Spleen (tissue), 11 donors: ENCODE measurements around the gene CEP72. TPM values are rescaled to one million over a fixed set of nuclear protein-coding genes. Genes with fewer than 3 reads are reported as not detected.

ENCODE experiments used
- DNase-seq: peaks from one replicate; pipeline ENCODE4 v3.0.0-alpha.2; 2020
- H3K27ac ChIP-seq, 8 donors: fragments of 200-600 bp; sonication (generic) in 7 of 8; 1 replicate in 4 of 8; 2 replicates in 4 of 8; pipeline versions ENCODE4 v1.5.0 to v1.8.0; 2016 to 2021; ENCODE audit warnings: inconsistent platforms in 4 of 8, mild to moderate bottlenecking in 4 of 8, moderate library complexity in 1 of 8
- H3K27me3 ChIP-seq, 7 donors: fragments of 200-600 bp; sonication (generic) in 6 of 7; replicated peaks in 1 of 7; 1 replicate in 4 of 7; 2 replicates in 3 of 7; pipeline versions ENCODE4 v1.5.0 to v1.8.0; 2016 to 2021; ENCODE audit warnings: inconsistent platforms in 3 of 7, mild to moderate bottlenecking in 1 of 7
- H3K36me3 ChIP-seq, 6 donors: fragments of 200-600 bp; sonication (generic) in 5 of 6; 1 replicate in 4 of 6; 2 replicates in 2 of 6; pipeline versions ENCODE4 v1.5.0 to v1.8.0; 2016 to 2021; ENCODE audit warnings: inconsistent platforms in 2 of 6
- H3K4me1 ChIP-seq, 6 donors: fragments of 200-600 bp; sonication (generic) in 5 of 6; 1 replicate in 3 of 6; 2 replicates in 3 of 6; pipeline versions ENCODE4 v1.5.0 to v1.8.0; 2016 to 2021; ENCODE audit warnings: inconsistent platforms in 3 of 6
- H3K4me3 ChIP-seq, 8 donors: fragments of 200-600 bp; sonication (generic) in 7 of 8; 1 replicate in 4 of 8; 2 replicates in 4 of 8; pipeline versions ENCODE4 v1.5.0 to v1.8.0; 2016 to 2021; ENCODE audit warnings: inconsistent platforms in 4 of 8, mild to moderate bottlenecking in 4 of 8, moderate library complexity in 2 of 8
- H3K9me3 ChIP-seq, 8 donors: fragments of 200-600 bp; sonication (generic) in 7 of 8; 1 replicate in 4 of 8; 2 replicates in 4 of 8; pipeline versions ENCODE4 v1.5.0 to v1.8.0; 2016 to 2021; ENCODE audit warnings: inconsistent platforms in 4 of 8
- CTCF ChIP-seq, 11 experiments: fragments of 200-600 bp in 7 of 11; fragments of 450-650 bp in 4 of 11; sonication (generic) in 4 of 11; IDR thresholded peaks in 8 of 11; conservative IDR thresholded peaks in 3 of 11; 1 replicate in 7 of 11; 2 replicates in 4 of 11; pipeline versions ENCODE4 v1.4.0 to v1.8.0; 2016 to 2021; ENCODE audit warnings: antibody characterized with exemption in 11 of 11, inconsistent platforms in 4 of 11, mild to moderate bottlenecking in 1 of 11
- POLR2A ChIP-seq, 3 donors: fragments of 450-650 bp; IDR thresholded peaks; one replicate each; pipeline ENCODE4 v1.5.1; 2017; ENCODE audit warnings: antibody characterized with exemption in 3 of 3, mild to moderate bottlenecking in 1 of 3
- POLR2AphosphoS5 ChIP-seq, 3 donors: sonication (generic); formaldehyde crosslinking; IDR thresholded peaks; one replicate each; pipeline ENCODE4 v1.5.1; 2017; ENCODE audit warnings: antibody characterized with exemption in 3 of 3
- WGBS, 5 donors: extraction: QIAGEN DNeasy Blood & Tissue Kit in 3 of 5; methylation state at CpG; one replicate each; pipeline versions ENCODE4 v1.1.5 to v1.1.7; 2013 to 2018; 5-methylcytosine and 5-hydroxymethylcytosine counted together
- intact Hi-C: fragments of 100-400 bp; cut with DNase I; formaldehyde crosslinking; loops from one replicate; pipeline ENCODE4 v1.15.0; 2023; ENCODE audit warnings: low total_unique reads
- polyA plus RNA-seq, 3 donors: library from polyadenylated mRNA; stranded (reverse); fragments of 200-250 nt; gene quantifications; one replicate each; pipeline ENCODE4 v1.2.1, GENCODE V29; 2013
- total RNA-seq, 7 donors: library from RNA; depleted of rRNA in 3 of 7; stranded (reverse); fragments of >200 nt in 3 of 7; fragmentation: NEBNext Ultra II Directional in 4 of 7; extraction: Animal tissue kit (Norgen Biotek cat#: 25700) in 4 of 7; gene quantifications; one replicate each; pipeline versions ENCODE4 v1.1.0 to v1.2.1, GENCODE V29; 2016 to 2021
- donor health status: healthy with polysubstance abuse.
- donor health status: DM: no; HTN: no; CAD: no; lungs with moderate emphysema.
- donor health status: DM: no; HTN: no; CAD: no.
- donor health status: Bipolar disorder and iron deficiency.
- donor health status: healthy.
- donor health status: DM: no; HTN: no; CAD: no.
- donor health status: DM: yes; HTN: yes; CAD: no.

Gene CEP72
- total and polyA plus RNA-seq, 10 donors: 2.1 to 13.1 (median 9.0) TPM

GRCh38 chr5:588406-588995, 23.6 kb upstream of the CEP72 start:
- intact Hi-C loops: no loop called here
- DNase-seq: no peak
- Histone ChIP-seq H3K27me3 (peaks cover 0 to 70% (median 15%) of the 10 kb centered on the region in 7 donors), H3K27ac (no peak overlapping the region), H3K9me3 (peaks cover 0 to 9% (median 0%) of the 10 kb centered on the region in 8 donors), H3K4me3 (no peak overlapping the region), H3K4me1 (no peaks in the 10 kb centered on the region), H3K36me3 (no peaks in the 10 kb centered on the region)
- 73 to 82% (median 77%) methylated on average over 11 of the region's 11 CpGs for WGBS, 5 donors
- no peak for TF ChIP-seq POLR2A (IDR thresholded peaks at IDR 0.05)
- TF ChIP-seq CTCF (IDR thresholded peaks at IDR 0.05 in 8 of 11, conservative IDR thresholded peaks at IDR 0.05 in 3 of 11): no peak
- TF ChIP-seq POLR2AphosphoS5 (IDR thresholded peaks at IDR 0.05): no peak

DNA sequence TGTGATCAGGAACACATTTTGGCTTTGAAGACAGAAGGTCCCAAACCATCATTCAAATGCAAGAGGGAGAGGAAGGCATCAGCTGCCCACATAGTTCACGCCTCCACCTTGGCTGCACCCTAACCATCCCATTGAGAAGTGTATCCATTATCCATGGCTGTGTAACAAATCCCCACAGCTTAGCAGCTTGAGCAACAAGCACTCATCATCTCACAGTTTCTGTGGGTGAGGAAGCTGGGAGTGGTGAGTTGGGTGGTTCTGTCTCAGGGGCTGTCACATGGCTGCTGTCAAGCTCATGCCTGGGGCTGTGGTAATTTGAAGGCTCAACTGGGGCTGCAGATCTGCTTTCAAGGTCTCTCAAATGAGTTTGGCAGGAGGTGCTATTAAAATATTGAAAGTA, 23.0 kb upstream of the CEP72 start:
- no peak overlapping the region for H3K4me3 ChIP-seq
- TF ChIP-seq CTCF (IDR thresholded peaks at IDR 0.05 in 8 of 11, conservative IDR thresholded peaks at IDR 0.05 in 3 of 11): no peak
- no peak for TF ChIP-seq POLR2A (IDR thresholded peaks at IDR 0.05)
- no peak for TF ChIP-seq POLR2AphosphoS5 (IDR thresholded peaks at IDR 0.05)
- H3K4me1 ChIP-seq: no peaks in the 10 kb centered on the region
- 88 to 100% (median 93%) methylated on average over 1 of the region's 1 CpG for whole genome bisulfite sequencing, 5 donors
- no peak for DNase-seq
- peaks cover 0 to 9% (median 0%) of the 10 kb centered on the region in 8 donors for H3K9me3 ChIP-seq
- H3K36me3 ChIP-seq: no peaks in the 10 kb centered on the region
- H3K27me3 ChIP-seq: peaks cover 0 to 70% (median 18%) of the 10 kb centered on the region in 7 donors
- intact Hi-C loops: no loop called here
- H3K27ac ChIP-seq: no peak overlapping the region

DNA sequence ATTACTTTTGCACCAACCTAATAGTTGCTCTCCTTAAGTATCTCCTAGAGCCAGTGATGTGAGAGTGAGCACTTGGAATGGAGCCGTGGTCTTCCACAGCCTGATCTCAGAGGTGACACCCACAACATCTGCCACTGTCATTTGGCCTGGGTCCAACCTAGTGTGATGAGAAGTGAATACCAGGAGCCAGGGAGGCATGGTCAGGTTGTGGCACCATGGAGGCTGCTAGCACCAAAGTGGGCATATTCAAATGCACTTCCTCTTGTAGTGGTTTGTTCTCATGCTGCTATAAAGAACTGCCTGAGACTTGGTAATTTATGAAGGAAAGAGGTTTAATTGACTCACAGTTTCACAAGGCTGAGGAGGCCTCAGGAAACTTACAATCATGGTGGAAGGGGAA, 22.6 kb upstream of the CEP72 start:
- Histone ChIP-seq H3K36me3 (no peaks in the 10 kb centered on the region), H3K27me3 (peaks cover 0 to 69% (median 18%) of the 10 kb centered on the region in 7 donors), H3K9me3 (peaks cover 0 to 9% (median 0%) of the 10 kb centered on the region in 8 donors), H3K27ac (no peak overlapping the region), H3K4me1 (no peaks in the 10 kb centered on the region), H3K4me3 (no peak overlapping the region)
- intact Hi-C loops: no loop called here
- 67 to 91% (median 75%) methylated on average over 1 of the region's 1 CpG for WGBS, 5 donors
- DNase-seq: no peak
- TF ChIP-seq CTCF (IDR thresholded peaks at IDR 0.05 in 8 of 11, conservative IDR thresholded peaks at IDR 0.05 in 3 of 11): no peak
- no peak for TF ChIP-seq POLR2A (IDR thresholded peaks at IDR 0.05)

DNA sequence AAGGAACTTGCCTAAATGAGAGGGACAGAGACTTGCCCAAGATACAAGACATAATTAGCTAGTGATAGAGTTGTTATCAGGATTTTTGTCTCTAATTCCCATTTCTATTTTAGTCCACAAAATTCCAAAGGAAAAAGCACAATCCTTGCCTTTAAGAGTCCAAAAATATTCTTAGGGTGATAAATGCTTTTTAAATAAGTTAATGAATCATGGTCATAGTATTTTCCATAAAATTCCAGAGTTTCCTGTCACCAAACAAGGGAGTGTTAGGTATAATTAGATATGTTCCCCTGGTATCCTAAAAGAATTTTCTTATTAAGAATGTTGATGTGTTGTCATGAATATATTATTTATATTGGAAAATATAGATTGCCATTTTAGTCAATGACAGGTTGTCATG, 21.8 kb upstream of the CEP72 start:
- TF ChIP-seq POLR2AphosphoS5 (IDR thresholded peaks at IDR 0.05): no peak
- no peak for TF ChIP-seq CTCF (IDR thresholded peaks at IDR 0.05 in 8 of 11, conservative IDR thresholded peaks at IDR 0.05 in 3 of 11)
- TF ChIP-seq POLR2A (IDR thresholded peaks at IDR 0.05): no peak
- DNase-seq: no peak
- Histone ChIP-seq H3K27me3 (peaks cover 0 to 68% (median 18%) of the 10 kb centered on the region in 7 donors), H3K36me3 (no peaks in the 10 kb centered on the region), H3K4me1 (no peaks in the 10 kb centered on the region), H3K9me3 (peaks cover 0 to 9% (median 0%) of the 10 kb centered on the region in 8 donors), H3K4me3 (no peak overlapping the region), H3K27ac (no peak overlapping the region)
- intact Hi-C loops: no loop called here
